Mesendoderm (in vitro differentiated cells): Measurements from ENCODE around the gene F13A1.

Experiments used
- DNase-seq: peaks from one replicate; pipeline ENCODE4 v3.0.0; 2013
- H2AK5ac ChIP-seq: 2 replicates; pipeline ENCODE4 v1.6.1; 2013; ENCODE audit warnings: low read length, inconsistent platforms
- H2BK120ac ChIP-seq: 2 replicates; pipeline ENCODE4 v1.6.1; 2013; ENCODE audit warnings: low read depth, mild to moderate bottlenecking, low read length, moderate library complexity, mixed read lengths
- H2BK15ac ChIP-seq: replicated peaks from 2 replicates; pipeline ENCODE4 v1.6.1; 2013; ENCODE audit warnings: low read depth, mild to moderate bottlenecking, moderate library complexity
- H2BK5ac ChIP-seq: 2 replicates; pipeline ENCODE4 v1.6.1; 2013; ENCODE audit warnings: low read length, inconsistent platforms
- H3K18ac ChIP-seq: 2 replicates; pipeline ENCODE4 v1.6.1; 2013; ENCODE audit warnings: mild to moderate bottlenecking, low read length, mixed read lengths
- H3K23ac ChIP-seq: one replicate; pipeline ENCODE4 v1.6.1; 2013; ENCODE audit warnings: low read length
- H3K27ac ChIP-seq: 2 replicates; pipeline ENCODE4 v1.5.1; 2013; ENCODE audit warnings: low read depth, mild to moderate bottlenecking, inconsistent platforms, low read length, moderate library complexity
- H3K27me3 ChIP-seq: 2 replicates; pipeline ENCODE4 v1.6.1; 2013; ENCODE audit warnings: low read length, control low read depth, mild to moderate bottlenecking, inconsistent platforms; ENCODE audit not compliant: insufficient read depth, poor library complexity
- H3K36me3 ChIP-seq: 2 replicates; pipeline ENCODE4 v1.6.1; 2013; ENCODE audit warnings: low read length, inconsistent platforms; ENCODE audit not compliant: control insufficient read depth, insufficient read depth
- H3K4ac ChIP-seq: one replicate; pipeline ENCODE4 v1.6.1; 2013; ENCODE audit warnings: low read depth, mild to moderate bottlenecking, low read length, moderate library complexity
- H3K4me1 ChIP-seq: 2 replicates; pipeline ENCODE4 v1.6.1; 2013; ENCODE audit warnings: low read depth, low read length, inconsistent platforms; ENCODE audit not compliant: control insufficient read depth
- H3K4me2 ChIP-seq: 2 replicates; pipeline ENCODE4 v1.6.1; 2013; ENCODE audit warnings: low read length
- H3K4me3 ChIP-seq: 2 replicates; pipeline ENCODE4 v1.5.1; 2013; ENCODE audit warnings: mild to moderate bottlenecking, low read length
- H3K56ac ChIP-seq: one replicate; pipeline ENCODE4 v1.6.1; 2013; ENCODE audit warnings: low read length
- H3K79me1 ChIP-seq: 2 replicates; pipeline ENCODE4 v1.6.1; 2013; ENCODE audit warnings: low read length, inconsistent platforms
- H3K79me2 ChIP-seq: 2 replicates; pipeline ENCODE4 v1.6.1; 2013; ENCODE audit warnings: mild to moderate bottlenecking, low read length; ENCODE audit not compliant: control insufficient read depth, insufficient read depth
- H3K9ac ChIP-seq: 2 replicates; pipeline ENCODE4 v1.6.1; 2013; ENCODE audit warnings: low read length, inconsistent platforms
- H4K5ac ChIP-seq: one replicate; pipeline ENCODE4 v1.6.1; 2013; ENCODE audit warnings: low read length
- H4K8ac ChIP-seq: one replicate; pipeline ENCODE4 v1.6.1; 2013; ENCODE audit warnings: low read depth, mild to moderate bottlenecking, control low read depth, low read length, moderate library complexity
- WGBS: extraction: QIAGEN DNeasy Blood & Tissue Kit; methylation state at CpG from one replicate; pipeline ENCODE4 v1.1.7; 2013; ENCODE audit warnings: low lambda C conversion rate, missing lambda C conversion rate; ENCODE audit not compliant: insufficient coverage; ENCODE audit errors: extremely low coverage; 5-methylcytosine and 5-hydroxymethylcytosine counted together

Gene F13A1

GRCh38 chr6:6239598-6240581, 80.6 kb downstream of the F13A1 start:
- Histone ChIP-seq H3K23ac (no peak overlapping the region), H3K27me3 (no peaks in the 10 kb centered on the region), H3K79me1 (no peaks in the 10 kb centered on the region), H3K4me1 (no peaks in the 10 kb centered on the region), H3K79me2 (no peaks in the 10 kb centered on the region), H3K27ac (no peak overlapping the region), H4K8ac (no peak overlapping the region), H3K18ac (no peak overlapping the region), H3K9ac (no peak overlapping the region), H3K4me2 (no peak overlapping the region), H3K4ac (no peak overlapping the region), H2AK5ac (no peak overlapping the region), H2BK5ac (no peak overlapping the region), H2BK120ac (no peak overlapping the region), H3K56ac (no peak overlapping the region), H4K5ac (no peak overlapping the region), H3K36me3 (no peaks in the 10 kb centered on the region), H2BK15ac (no peak overlapping the region), H3K4me3 (no peak overlapping the region)
- WGBS: no CpG with 5 or more reads among the region's 5 CpGs
- DNase-seq: no peak

DNA sequence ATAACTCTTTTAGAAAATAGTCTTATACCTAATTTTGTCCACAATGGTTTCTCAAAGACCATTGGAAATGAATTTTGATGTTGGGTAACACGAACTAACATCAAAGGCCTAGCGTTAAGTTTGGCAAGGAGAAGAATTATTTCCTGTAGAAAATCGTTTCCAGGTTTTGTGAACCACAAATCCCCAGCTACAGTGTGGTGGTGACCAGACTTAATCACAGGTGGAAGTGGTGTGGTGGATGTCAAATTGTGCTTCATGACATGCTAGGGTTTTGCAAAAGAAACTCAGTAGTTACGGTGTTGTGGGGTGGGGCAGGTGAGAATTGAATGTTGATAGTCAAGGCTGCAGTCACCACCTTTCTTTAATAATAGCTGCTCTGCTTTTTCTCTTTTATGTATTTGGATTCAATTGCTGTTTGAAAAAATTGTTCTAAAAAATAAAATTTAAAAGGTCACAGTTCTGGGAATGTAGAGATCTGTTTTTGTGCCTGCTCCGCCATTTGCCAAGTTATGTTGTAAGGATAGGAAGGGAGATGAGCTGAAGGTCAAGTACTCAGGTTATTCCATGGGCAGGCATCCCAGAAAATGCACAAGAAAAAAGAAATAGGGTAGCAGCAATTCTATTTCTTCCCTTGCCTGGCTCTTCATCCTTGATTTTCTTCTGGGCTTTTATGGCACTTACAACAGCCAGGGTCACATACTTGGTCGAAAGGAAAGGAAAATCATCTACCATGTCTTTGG, 83.6 kb downstream of the F13A1 start:
- H3K36me3 ChIP-seq: no peaks in the 10 kb centered on the region
- no peaks in the 10 kb centered on the region for H3K79me2 ChIP-seq

GRCh38 chr6:6235786-6236185, 84.7 kb downstream of the F13A1 start:
- H3K9ac ChIP-seq: no peak overlapping the region
- no peak overlapping the region for H3K56ac ChIP-seq
- H2BK15ac ChIP-seq: no peak overlapping the region
- H3K27ac ChIP-seq: no peak overlapping the region
- H3K23ac ChIP-seq: no peak overlapping the region
- no peaks in the 10 kb centered on the region for H3K79me2 ChIP-seq
- no peak for DNase-seq
- WGBS: no CpG with 5 or more reads among the region's 2 CpGs
- H3K4me1 ChIP-seq: no peaks in the 10 kb centered on the region
- no peak overlapping the region for H2BK120ac ChIP-seq
- no peaks in the 10 kb centered on the region for H3K79me1 ChIP-seq
- H3K4ac ChIP-seq: no peak overlapping the region
- H4K8ac ChIP-seq: no peak overlapping the region
- no peak overlapping the region for H3K4me2 ChIP-seq
- no peaks in the 10 kb centered on the region for H3K27me3 ChIP-seq
- no peak overlapping the region for H2BK5ac ChIP-seq
- no peak overlapping the region for H4K5ac ChIP-seq
- H3K36me3 ChIP-seq: no peaks in the 10 kb centered on the region
- no peak overlapping the region for H3K18ac ChIP-seq
- no peak overlapping the region for H3K4me3 ChIP-seq
- H2AK5ac ChIP-seq: no peak overlapping the region

More for the DNA sequence above, 83.6 kb downstream of the F13A1 start:
- no peak for DNase-seq
- H2BK120ac ChIP-seq: no peak overlapping the region
- no peaks in the 10 kb centered on the region for H3K4me1 ChIP-seq
- no peak overlapping the region for H3K23ac ChIP-seq
- H3K27ac ChIP-seq: no peak overlapping the region
- no peaks in the 10 kb centered on the region for H3K79me1 ChIP-seq
- H2AK5ac ChIP-seq: no peak overlapping the region
- no peaks in the 10 kb centered on the region for H3K27me3 ChIP-seq
- H4K8ac ChIP-seq: no peak overlapping the region
- H3K56ac ChIP-seq: no peak overlapping the region
- no peak overlapping the region for H3K4ac ChIP-seq
- no peak overlapping the region for H3K9ac ChIP-seq
- no peak overlapping the region for H2BK5ac ChIP-seq
- WGBS: no CpG with 5 or more reads among the region's 6 CpGs
- no peak overlapping the region for H3K18ac ChIP-seq
- H4K5ac ChIP-seq: no peak overlapping the region
- no peak overlapping the region for H2BK15ac ChIP-seq
- H3K4me2 ChIP-seq: no peak overlapping the region
- no peak overlapping the region for H3K4me3 ChIP-seq

GRCh38 chr6:6234963-6235362, 85.5 kb downstream of the F13A1 start:
- Histone ChIP-seq H3K23ac (no peak overlapping the region), H3K4me3 (no peak overlapping the region), H2BK15ac (no peak overlapping the region), H3K4me1 (no peaks in the 10 kb centered on the region), H3K4ac (no peak overlapping the region), H3K4me2 (no peak overlapping the region), H3K9ac (no peak overlapping the region), H3K56ac (no peak overlapping the region), H2AK5ac (no peak overlapping the region), H3K79me2 (no peaks in the 10 kb centered on the region), H2BK5ac (no peak overlapping the region), H3K36me3 (no peaks in the 10 kb centered on the region), H2BK120ac (no peak overlapping the region), H3K79me1 (no peaks in the 10 kb centered on the region), H3K27ac (no peak overlapping the region), H3K27me3 (no peaks in the 10 kb centered on the region), H4K5ac (no peak overlapping the region), H4K8ac (no peak overlapping the region), H3K18ac (no peak overlapping the region)
- no peak for DNase-seq
- no CpG with 5 or more reads among the region's 1 CpG for WGBS

GRCh38 chr6:6230286-6230685, 90.2 kb downstream of the F13A1 start:
- H2BK15ac ChIP-seq: no peak overlapping the region
- H2AK5ac ChIP-seq: no peak overlapping the region
- H3K23ac ChIP-seq: no peak overlapping the region
- H2BK5ac ChIP-seq: no peak overlapping the region
- no peak overlapping the region for H4K8ac ChIP-seq
- peak; percentile 35 for DNase-seq
- no peak overlapping the region for H2BK120ac ChIP-seq
- no peak overlapping the region for H3K27ac ChIP-seq
- no peaks in the 10 kb centered on the region for H3K79me2 ChIP-seq
- H3K4me1 ChIP-seq: no peaks in the 10 kb centered on the region
- WGBS: no CpG with 5 or more reads among the region's 1 CpG
- H3K36me3 ChIP-seq: no peaks in the 10 kb centered on the region
- no peaks in the 10 kb centered on the region for H3K79me1 ChIP-seq
- no peak overlapping the region for H3K18ac ChIP-seq
- H3K27me3 ChIP-seq: no peaks in the 10 kb centered on the region
- no peak overlapping the region for H3K4me3 ChIP-seq
- H3K56ac ChIP-seq: peak overlapping the region; percentile 15
- H3K9ac ChIP-seq: no peak overlapping the region
- no peak overlapping the region for H4K5ac ChIP-seq
- H3K4me2 ChIP-seq: no peak overlapping the region
- no peak overlapping the region for H3K4ac ChIP-seq
